Breast epithelium (tissue), 3 donors: ENCODE measurements around the gene GNG14.

Experiments used
- POLR2A ChIP-seq: fragments of 450-650 bp; IDR thresholded peaks from one replicate; pipeline ENCODE4 v1.6.1; 2016; ENCODE audit warnings: antibody characterized with exemption, mild to moderate bottlenecking, moderate library complexity
- TF ChIP-seq, protein P1 (sequence below), 3 donors: fragments of 450-650 bp; IDR thresholded peaks; one replicate each; pipeline ENCODE4 v1.5.1; 2016 to 2017; ENCODE audit warnings: antibody characterized with exemption in 3 of 3, mild to moderate bottlenecking in 3 of 3, moderate library complexity in 3 of 3

DNA sequence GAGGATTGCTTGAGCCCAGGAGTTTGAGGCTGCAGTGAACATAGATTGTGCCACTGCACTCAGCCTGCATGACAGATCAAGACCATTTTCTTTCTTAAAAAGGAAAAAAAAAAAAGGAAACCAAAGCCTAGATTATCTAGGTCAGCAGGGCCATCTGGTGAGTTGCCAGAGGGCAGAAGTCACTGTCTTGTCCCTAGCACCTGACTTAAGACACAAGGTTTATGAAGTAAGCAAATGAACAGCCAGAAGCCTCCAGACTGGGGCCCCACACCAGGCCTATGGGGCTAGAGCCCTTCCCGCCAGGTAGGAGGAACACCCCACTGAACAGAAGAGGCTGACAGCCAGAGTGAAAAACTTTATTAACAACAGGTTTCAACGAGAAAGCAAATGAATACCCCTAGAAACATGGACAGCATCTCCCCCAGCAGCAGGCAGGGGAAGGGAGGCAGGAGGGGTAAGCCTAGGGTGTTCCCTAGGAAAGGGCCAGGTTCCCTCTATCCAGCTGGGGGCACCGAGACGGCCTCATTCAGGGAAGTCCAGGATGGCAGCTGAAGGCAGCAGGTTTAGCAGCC, 20.0 kb upstream of the GNG14 start:
- TF ChIP-seq, protein P1, sequence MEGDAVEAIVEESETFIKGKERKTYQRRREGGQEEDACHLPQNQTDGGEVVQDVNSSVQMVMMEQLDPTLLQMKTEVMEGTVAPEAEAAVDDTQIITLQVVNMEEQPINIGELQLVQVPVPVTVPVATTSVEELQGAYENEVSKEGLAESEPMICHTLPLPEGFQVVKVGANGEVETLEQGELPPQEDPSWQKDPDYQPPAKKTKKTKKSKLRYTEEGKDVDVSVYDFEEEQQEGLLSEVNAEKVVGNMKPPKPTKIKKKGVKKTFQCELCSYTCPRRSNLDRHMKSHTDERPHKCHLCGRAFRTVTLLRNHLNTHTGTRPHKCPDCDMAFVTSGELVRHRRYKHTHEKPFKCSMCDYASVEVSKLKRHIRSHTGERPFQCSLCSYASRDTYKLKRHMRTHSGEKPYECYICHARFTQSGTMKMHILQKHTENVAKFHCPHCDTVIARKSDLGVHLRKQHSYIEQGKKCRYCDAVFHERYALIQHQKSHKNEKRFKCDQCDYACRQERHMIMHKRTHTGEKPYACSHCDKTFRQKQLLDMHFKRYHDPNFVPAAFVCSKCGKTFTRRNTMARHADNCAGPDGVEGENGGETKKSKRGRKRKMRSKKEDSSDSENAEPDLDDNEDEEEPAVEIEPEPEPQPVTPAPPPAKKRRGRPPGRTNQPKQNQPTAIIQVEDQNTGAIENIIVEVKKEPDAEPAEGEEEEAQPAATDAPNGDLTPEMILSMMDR (IDR thresholded peaks at IDR 0.05) = no peak
- no peak for TF ChIP-seq POLR2A
